Karpas-422 (cell line): ENCODE data around the gene COX11. TPM values are rescaled to one million over a fixed set of nuclear protein-coding genes. Genes with fewer than 3 reads are reported as not detected.

Experiments used
- DNase-seq: peaks from one replicate; pipeline ENCODE4 v3.0.0-alpha.2; 2015
- H2AFZ ChIP-seq: fragments of 200-600 bp; sonication (generic); 2 replicates; pipeline ENCODE4 v1.6.1; 2014; ENCODE audit warnings: antibody characterized with exemption, low read length, mixed read lengths
- H3K27ac ChIP-seq: fragments of 200-600 bp; sonication (generic); 2 replicates; pipeline ENCODE4 v1.5.1; 2014; ENCODE audit warnings: mild to moderate bottlenecking, low read length, moderate library complexity
- H3K27me3 ChIP-seq: fragments of 200-600 bp; sonication (generic); 2 replicates; pipeline ENCODE4 v1.6.1; 2014; ENCODE audit warnings: low read length, mixed read lengths
- H3K36me3 ChIP-seq: fragments of 200-600 bp; sonication (generic); 2 replicates; pipeline ENCODE4 v1.6.1; 2014; ENCODE audit warnings: low read length, mixed read lengths; ENCODE audit not compliant: insufficient read depth
- H3K4me1 ChIP-seq: fragments of 200-600 bp; sonication (generic); 2 replicates; pipeline ENCODE4 v1.6.1; 2014; ENCODE audit warnings: mild to moderate bottlenecking, low read length, mixed read lengths
- H3K4me2 ChIP-seq: fragments of 200-600 bp; sonication (generic); 2 replicates; pipeline ENCODE4 v1.6.1; 2014; ENCODE audit warnings: low read length, low read depth, mild to moderate bottlenecking; ENCODE audit not compliant: poor library complexity, severe bottlenecking
- H3K4me3 ChIP-seq: fragments of 200-600 bp; sonication (generic); 2 replicates; pipeline ENCODE4 v1.5.1; 2014; ENCODE audit warnings: mild to moderate bottlenecking, antibody characterized with exemption, low read length, mixed read lengths
- H3K79me2 ChIP-seq: fragments of 200-600 bp; sonication (generic); 2 replicates; pipeline ENCODE4 v1.6.1; 2014; ENCODE audit warnings: mild to moderate bottlenecking, low read length, mixed read lengths
- H3K9ac ChIP-seq: fragments of 200-600 bp; sonication (generic); 2 replicates; pipeline ENCODE4 v1.6.0; 2014; ENCODE audit warnings: low read length
- H3K9me2 ChIP-seq: fragments of 200-600 bp; sonication (generic), shearing (Covaris generic); replicated peaks from 2 replicates; pipeline ENCODE4 v1.6.0; 2014; ENCODE audit warnings: mild to moderate bottlenecking, low read length, moderate library complexity; ENCODE audit not compliant: insufficient read depth
- H3K9me3 ChIP-seq: fragments of 300-700, 200-600 bp; sonication (generic); 2 replicates; pipeline ENCODE4 v1.6.1; 2014; ENCODE audit warnings: low read length, mixed read lengths
- H4K20me1 ChIP-seq: fragments of 200-600 bp; sonication (generic); 2 replicates; pipeline ENCODE4 v1.6.1; 2014; ENCODE audit warnings: mild to moderate bottlenecking, antibody characterized with exemption, low read length, low read depth; ENCODE audit not compliant: insufficient read depth
- total RNA-seq: library from RNA; depleted of rRNA; stranded (reverse); fragments of >200 nt; shearing (Covaris generic); gene quantifications from 2 replicates; pipeline ENCODE4 v1.2.3, GENCODE V29; 2014; ENCODE audit warnings: low replicate concordance

COX11 gene
- total RNA-seq, 1 experiment from 2014 or later = 67.1 TPM

DNA sequence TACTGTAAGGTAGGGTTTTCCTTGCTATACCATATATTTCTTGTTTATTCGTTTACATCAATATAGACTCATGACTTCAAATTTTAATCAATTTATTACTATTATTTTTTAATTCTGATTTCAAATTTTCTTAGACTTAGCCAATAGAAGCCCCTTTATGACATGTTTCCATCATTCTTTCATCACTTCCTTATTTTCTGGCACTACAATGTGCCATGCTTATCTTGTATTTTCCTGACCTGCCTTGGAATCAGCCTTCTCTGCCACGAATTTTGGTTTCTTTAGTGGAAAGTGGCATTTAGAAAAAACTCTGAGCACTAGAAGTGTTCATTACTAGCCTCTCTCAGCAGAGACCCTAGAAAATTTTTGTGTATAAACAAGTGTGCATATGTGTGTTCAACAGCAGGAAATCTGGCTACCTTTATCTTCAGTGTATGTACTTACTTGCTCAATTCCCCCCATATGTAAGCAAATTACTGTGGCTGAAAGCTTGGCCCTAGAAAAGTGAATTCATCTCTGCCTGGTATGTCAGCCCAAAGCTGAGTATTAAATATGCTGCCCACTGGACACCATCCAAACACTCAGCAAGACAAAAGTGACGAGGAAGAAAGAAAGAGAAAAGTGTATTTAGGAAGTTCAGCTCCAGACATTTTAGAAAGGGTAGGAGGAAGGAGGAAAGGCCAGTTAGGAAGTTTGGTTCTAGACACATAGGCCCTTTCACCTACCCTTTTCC is 4.1 kb upstream of the COX11 start:
- Histone ChIP-seq H3K27me3 (no peaks in the 10 kb centered on the region), H3K4me1 (peaks cover 14% of the 10 kb centered on the region), H3K9ac (no peak overlapping the region), H2AFZ (no peak overlapping the region), H3K9me2 (no peaks in the 10 kb centered on the region), H3K4me3 (no peak overlapping the region), H3K27ac (no peak overlapping the region), H3K36me3 (no peaks in the 10 kb centered on the region), H4K20me1 (peaks cover 4% of the 10 kb centered on the region; the same call in 1 of the 2 replicates), H3K9me3 (no peaks in the 10 kb centered on the region), H3K4me2 (no peak overlapping the region), H3K79me2 (peaks cover 16% of the 10 kb centered on the region)
- no peak for DNase-seq

DNA sequence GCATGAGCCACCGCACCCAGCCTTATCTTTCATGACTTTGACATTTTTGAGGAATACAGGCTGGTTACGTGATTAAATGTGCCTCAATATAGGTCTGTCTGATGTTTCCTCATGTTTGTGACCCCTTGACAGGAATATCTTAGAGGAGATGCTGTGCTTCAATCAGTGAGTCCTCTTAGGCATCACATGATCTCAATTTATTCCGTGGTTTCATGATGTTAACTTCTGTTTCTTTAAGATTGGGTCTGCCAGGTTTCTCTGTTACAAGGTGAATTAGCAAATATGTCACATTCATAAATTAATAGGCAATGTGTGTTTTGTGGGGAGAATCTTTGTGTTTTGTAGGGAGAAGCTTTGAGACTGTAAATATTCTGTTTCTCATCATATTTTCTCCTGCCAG is 3.4 kb upstream of the COX11 start:
- peaks cover 18% of the 10 kb centered on the region for H3K4me1 ChIP-seq
- no peak overlapping the region for H3K4me2 ChIP-seq
- H3K36me3 ChIP-seq = no peaks in the 10 kb centered on the region
- peaks cover 22% of the 10 kb centered on the region for H3K79me2 ChIP-seq
- no peak overlapping the region for H3K4me3 ChIP-seq
- H3K27ac ChIP-seq = no peak overlapping the region
- no peak for DNase-seq
- H4K20me1 ChIP-seq = peaks cover 4% of the 10 kb centered on the region; the same call in 1 of the 2 replicates
- H3K9ac ChIP-seq = no peak overlapping the region
- H3K9me2 ChIP-seq = no peaks in the 10 kb centered on the region
- no peaks in the 10 kb centered on the region for H3K27me3 ChIP-seq
- no peak overlapping the region for H2AFZ ChIP-seq
- no peaks in the 10 kb centered on the region for H3K9me3 ChIP-seq

GRCh38 chr17:54971147-54971546 is 2.7 kb upstream of the COX11 start:
- Histone ChIP-seq H2AFZ (no peak overlapping the region), H3K9me3 (no peaks in the 10 kb centered on the region), H3K9me2 (no peaks in the 10 kb centered on the region), H3K27me3 (no peaks in the 10 kb centered on the region), H4K20me1 (peaks cover 4% of the 10 kb centered on the region), H3K4me2 (no peak overlapping the region), H3K9ac (no peak overlapping the region), H3K36me3 (no peaks in the 10 kb centered on the region), H3K79me2 (peaks cover 30% of the 10 kb centered on the region), H3K4me1 (peaks cover 25% of the 10 kb centered on the region), H3K4me3 (no peak overlapping the region), H3K27ac (no peak overlapping the region)
- no peak for DNase-seq

GRCh38 chr17:54969658-54970572 is 1.5 kb upstream of the COX11 start:
- H3K4me3 ChIP-seq = peak overlapping the region; percentile 96
- peaks cover 29% of the 10 kb centered on the region for H3K4me1 ChIP-seq
- H3K4me2 ChIP-seq = peak overlapping the region; percentile 98
- peaks cover under 1% of the 10 kb centered on the region; the same call in 1 of the 2 replicates for H3K36me3 ChIP-seq
- H3K9me2 ChIP-seq = no peaks in the 10 kb centered on the region
- no peak overlapping the region for H3K27ac ChIP-seq
- H3K9me3 ChIP-seq = no peaks in the 10 kb centered on the region
- peak overlapping the region; percentile 99; the same call in 1 of the 2 replicates for H2AFZ ChIP-seq
- peaks cover 4% of the 10 kb centered on the region for H4K20me1 ChIP-seq
- H3K27me3 ChIP-seq = no peaks in the 10 kb centered on the region
- H3K79me2 ChIP-seq = peaks cover 42% of the 10 kb centered on the region
- DNase-seq = no peak
- peak overlapping the region; percentile 92 for H3K9ac ChIP-seq

- no peaks in the 10 kb centered on the region for H3K9me3 ChIP-seq
- peak overlapping the region; percentile 98 for H3K4me2 ChIP-seq
- H3K9me2 ChIP-seq = no peaks in the 10 kb centered on the region
- no peak for DNase-seq
- H3K36me3 ChIP-seq = peaks cover 10% of the 10 kb centered on the region; the same call in 1 of the 2 replicates
- peak overlapping the region; percentile 96 for H3K4me3 ChIP-seq
- H3K27me3 ChIP-seq = no peaks in the 10 kb centered on the region
- peak overlapping the region; percentile 56 for H3K27ac ChIP-seq
- peaks cover 4% of the 10 kb centered on the region for H4K20me1 ChIP-seq
- peak overlapping the region; percentile 99 for H2AFZ ChIP-seq
- H3K9ac ChIP-seq = peak overlapping the region; percentile 92
- H3K79me2 ChIP-seq = peaks cover 49% of the 10 kb centered on the region
- H3K4me1 ChIP-seq = peaks cover 39% of the 10 kb centered on the region
Measured at GRCh38 chr17:54968988-54969332, 506 bp upstream of the COX11 start.

- Histone ChIP-seq H4K20me1 (peaks cover 1% of the 10 kb centered on the region), H3K36me3 (peaks cover 22% of the 10 kb centered on the region; the same call in 1 of the 2 replicates), H3K4me3 (peak overlapping the region; percentile 96), H2AFZ (peak overlapping the region; percentile 89; the same call in 1 of the 2 replicates), H3K4me2 (peak overlapping the region; percentile 98), H3K4me1 (peaks cover 51% of the 10 kb centered on the region), H3K9me3 (no peaks in the 10 kb centered on the region), H3K9ac (peak overlapping the region; percentile 92), H3K27me3 (no peaks in the 10 kb centered on the region), H3K27ac (no peak overlapping the region; the same call in 1 of the 2 replicates), H3K79me2 (peaks cover 49% of the 10 kb centered on the region), H3K9me2 (no peaks in the 10 kb centered on the region)
- DNase-seq = peak; percentile 73
Measured at GRCh38 chr17:54967621-54968261, 713 bp downstream of the COX11 start.

- H3K4me1 ChIP-seq = peaks cover 10% of the 10 kb centered on the region
- no peak for DNase-seq
- no peaks in the 10 kb centered on the region for H3K9me2 ChIP-seq
- H3K4me3 ChIP-seq = no peak overlapping the region
- no peak overlapping the region for H3K27ac ChIP-seq
- H4K20me1 ChIP-seq = no peaks in the 10 kb centered on the region
- H3K4me2 ChIP-seq = no peak overlapping the region
- H2AFZ ChIP-seq = no peak overlapping the region
- H3K36me3 ChIP-seq = peaks cover 22% of the 10 kb centered on the region
- H3K79me2 ChIP-seq = no peaks in the 10 kb centered on the region
- H3K9me3 ChIP-seq = no peaks in the 10 kb centered on the region
- H3K9ac ChIP-seq = no peak overlapping the region
- no peaks in the 10 kb centered on the region for H3K27me3 ChIP-seq
Measured at GRCh38 chr17:54956791-54957190, 11.7 kb downstream of the COX11 start.

- H3K4me1 ChIP-seq = no peaks in the 10 kb centered on the region
- no peaks in the 10 kb centered on the region for H3K36me3 ChIP-seq
- no peaks in the 10 kb centered on the region for H3K27me3 ChIP-seq
- no peak overlapping the region for H3K9ac ChIP-seq
- H3K4me3 ChIP-seq = no peak overlapping the region
- H3K79me2 ChIP-seq = no peaks in the 10 kb centered on the region
- no peak overlapping the region for H2AFZ ChIP-seq
- no peak for DNase-seq
- no peaks in the 10 kb centered on the region for H3K9me2 ChIP-seq
- H4K20me1 ChIP-seq = no peaks in the 10 kb centered on the region
- H3K4me2 ChIP-seq = no peak overlapping the region
- no peaks in the 10 kb centered on the region for H3K9me3 ChIP-seq
- no peak overlapping the region for H3K27ac ChIP-seq
Measured at GRCh38 chr17:54951286-54951685, 17.2 kb downstream of the COX11 start.
